ENCODE measurements around the gene PEPD.

PEPD gene

DNA sequence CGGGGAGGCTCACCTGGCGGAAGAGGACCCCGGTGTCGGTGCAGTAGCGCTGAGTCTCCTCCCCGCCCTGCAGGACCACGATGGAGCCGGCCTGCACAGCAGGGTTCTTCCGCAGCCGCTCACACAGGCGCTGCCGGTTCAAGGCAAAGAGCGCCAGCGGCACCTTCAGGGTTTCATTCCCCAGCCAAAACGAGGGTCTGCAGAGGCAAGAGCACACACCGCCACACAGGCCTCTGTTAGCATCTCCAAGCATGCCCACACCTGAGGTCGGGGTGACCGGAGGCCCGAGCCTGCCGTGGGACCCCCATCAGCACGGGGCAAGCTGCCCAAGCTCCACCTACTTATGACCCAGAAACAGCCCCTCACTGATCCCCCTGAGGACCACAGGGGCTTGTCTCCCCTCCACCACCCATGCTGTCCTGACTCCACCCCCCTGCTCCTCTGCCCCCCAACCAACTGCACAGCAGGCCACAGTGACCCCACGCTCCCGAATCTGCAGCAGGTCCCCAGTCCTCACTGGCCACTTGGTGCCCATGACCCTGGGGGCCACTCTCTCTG is 8.9 kb downstream of the PEPD start:
- DNase-seq (ENCODE audit: low read depth, low spot score), result no peak
- no peak overlapping the region for H3K4me3 ChIP-seq (ENCODE audit: low read depth, low read length)
- ChIA-PET POLR2A (interaction anchor here (1.6 kb wide), 1 partner anchor 9 kb away, joined by 4 read pairs; the partner anchor contains the start of gene PEPD), CTCF (no interaction called here)
- no peak for TF ChIP-seq CTCF (IDR thresholded peaks at IDR 0.05; ENCODE audit: insufficient read depth, low read length, missing control alignments)

DNA sequence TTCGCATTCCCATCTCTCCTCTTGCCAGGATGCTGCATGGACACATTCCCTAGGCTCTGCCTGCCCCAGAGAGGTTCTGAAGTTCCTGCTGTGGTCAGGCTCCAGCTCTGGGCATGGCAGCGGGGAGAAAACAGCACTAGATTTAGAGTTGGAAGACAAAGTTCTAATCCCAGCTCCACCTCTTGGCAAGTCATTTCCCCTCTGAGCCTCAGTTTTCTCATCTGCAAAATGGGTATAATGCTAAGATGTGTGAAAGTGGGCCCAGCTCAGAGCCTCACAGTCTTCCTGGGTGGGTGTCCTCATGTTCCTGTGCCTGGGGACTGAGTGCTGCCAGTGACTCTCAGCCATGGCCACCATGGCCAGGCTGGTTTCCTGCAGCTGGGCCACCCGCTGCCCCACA is 9.6 kb downstream of the PEPD start:
- no peak for TF ChIP-seq CTCF (IDR thresholded peaks at IDR 0.05; ENCODE audit: insufficient read depth, low read length, missing control alignments)
- POLR2A ChIA-PET, result interaction anchor here (1.6 kb wide), 1 partner anchor 9 kb away, joined by 4 read pairs; the partner anchor contains the start of gene PEPD
- no peak for DNase-seq (ENCODE audit: low read depth, low spot score)
- H3K4me3 ChIP-seq (ENCODE audit: low read depth, low read length), result no peak overlapping the region
- CTCF ChIA-PET, result no interaction called here

DNA sequence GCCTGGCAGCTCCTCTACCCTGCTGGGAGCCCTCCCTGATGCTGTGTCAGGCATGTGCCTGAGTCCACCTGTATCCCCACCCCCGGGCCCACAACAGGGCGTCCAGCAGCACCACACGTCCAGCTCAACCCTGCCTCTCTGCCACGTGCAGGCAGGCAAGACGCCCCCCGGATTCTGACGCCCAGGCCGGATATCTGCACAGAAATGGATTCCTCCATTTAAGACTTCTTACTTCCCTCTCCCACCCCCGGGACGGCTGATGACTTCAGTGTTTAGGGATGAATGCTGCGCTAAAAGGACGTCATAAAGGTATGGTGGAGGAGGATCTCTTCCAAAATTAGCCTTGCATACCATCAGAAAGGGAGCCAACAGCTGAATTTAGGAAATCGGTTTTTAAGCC is 10.2 kb downstream of the PEPD start:
- ChIA-PET CTCF (interaction anchor here (1.5 kb wide), 2 partner anchors 9 to 266 kb away, joined by 4 read pairs; no protein-coding TSS in a partner anchor), POLR2A (no interaction called here)
- DNase-seq (ENCODE audit: low read depth, low spot score), result no peak
- no peak for TF ChIP-seq CTCF (IDR thresholded peaks at IDR 0.05; ENCODE audit: insufficient read depth, low read length, missing control alignments)
- no peak overlapping the region for H3K4me3 ChIP-seq (ENCODE audit: low read depth, low read length)

GRCh38 chr19:33510462-33511194 is 11.0 kb downstream of the PEPD start:
- POLR2A ChIA-PET, result no interaction called here
- CTCF ChIA-PET, result interaction anchor here (1.5 kb wide), 2 partner anchors 10 to 267 kb away, joined by 4 read pairs; no protein-coding TSS in a partner anchor
- no peak overlapping the region for H3K4me3 ChIP-seq (ENCODE audit: low read depth, low read length)
- no peak for DNase-seq (ENCODE audit: low read depth, low spot score)
- no peak for TF ChIP-seq CTCF (IDR thresholded peaks at IDR 0.05; ENCODE audit: insufficient read depth, low read length, missing control alignments)

DNA sequence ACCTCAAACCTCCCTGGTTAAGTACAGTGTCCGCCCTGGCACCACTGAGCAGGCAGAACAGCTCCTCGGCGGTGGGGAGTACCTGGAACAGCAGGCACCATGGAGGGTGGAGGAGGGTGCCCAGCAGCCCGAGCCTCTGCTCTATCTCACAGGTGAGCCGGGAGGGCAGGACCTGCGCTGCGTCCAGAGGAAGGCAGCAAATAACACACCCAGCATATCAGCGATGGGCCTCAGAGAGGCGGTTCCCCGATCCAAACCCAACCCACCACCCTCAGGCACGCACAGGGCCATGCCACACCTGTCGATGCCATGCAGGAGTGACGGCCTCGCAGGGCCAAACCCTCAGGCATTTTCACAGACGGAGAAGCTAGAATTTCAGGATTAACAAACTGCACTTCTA is 11.8 kb downstream of the PEPD start:
- TF ChIP-seq CTCF (IDR thresholded peaks at IDR 0.05; ENCODE audit: insufficient read depth, low read length, missing control alignments), result no peak
- no peak for DNase-seq (ENCODE audit: low read depth, low spot score)
- no peak overlapping the region for H3K4me3 ChIP-seq (ENCODE audit: low read depth, low read length)
- POLR2A ChIA-PET, result no interaction called here
- CTCF ChIA-PET, result interaction anchor here (1.5 kb wide), 1 partner anchor 11 kb away, joined by 4 read pairs; no protein-coding TSS in a partner anchor

DNA sequence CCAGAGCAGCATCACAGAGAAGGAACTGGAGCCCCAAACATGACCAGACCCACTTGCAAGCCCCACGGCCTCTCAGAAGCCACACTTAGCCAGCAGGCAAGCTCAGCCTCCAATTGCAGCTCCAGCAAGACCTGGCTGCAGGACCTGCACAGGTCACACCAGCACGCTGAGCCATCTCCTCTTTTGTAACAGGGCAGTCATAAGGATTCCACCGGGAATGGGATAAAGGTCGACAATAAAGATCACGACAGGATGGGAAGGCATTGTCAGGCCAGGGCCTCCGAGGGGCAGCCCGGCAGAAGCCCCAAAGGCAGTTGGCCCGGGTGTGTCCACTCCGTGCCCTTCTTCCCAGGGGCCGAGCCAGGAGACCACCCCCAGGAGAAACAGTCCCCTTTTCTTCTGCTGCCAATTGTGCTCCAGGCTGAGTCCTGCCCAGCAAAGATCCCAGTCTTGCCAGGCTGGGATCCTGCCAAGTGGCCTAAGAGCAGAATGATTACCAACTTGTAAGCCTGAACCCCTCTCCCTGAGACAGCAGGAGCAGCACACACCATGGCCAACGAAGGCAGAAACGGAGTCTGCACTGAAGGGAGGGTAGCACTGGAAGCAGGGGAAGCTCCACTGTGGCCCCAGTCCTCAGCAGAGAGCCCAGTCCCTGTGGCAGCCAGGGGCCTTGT is 12.5 kb downstream of the PEPD start:
- DNase-seq (ENCODE audit: low read depth, low spot score), result no peak
- ChIA-PET CTCF (no interaction called here), POLR2A (no interaction called here)
- H3K4me3 ChIP-seq (ENCODE audit: low read depth, low read length), result no peak overlapping the region
- no peak for TF ChIP-seq CTCF (IDR thresholded peaks at IDR 0.05; ENCODE audit: insufficient read depth, low read length, missing control alignments)
